Activated CD8-positive, alpha-beta T cell treated with anti-CD3 and anti-CD28 coated beads for 36 hours (primary cell): ENCODE data around the gene GALNT14. TPM values are rescaled to one million over a fixed set of nuclear protein-coding genes. Genes with fewer than 3 reads are reported as not detected.
A peak's percentile ranks its signal among the peaks of the same experiment; 100 is the strongest.

ENCODE experiments used
- ATAC-seq: fragments of 200-7000 bp; cut with Tn5 transposase; one replicate; pipeline ENCODE4 v1.10.0; 2021; ENCODE audit warnings: mild to moderate bottlenecking, moderate library complexity
- CTCF ChIA-PET: fragments of 350-600 bp; sonication (Branson Sonifier 250); formaldehyde crosslinking; loops from one replicate; lab custom pipeline; 2021; ENCODE audit warnings: antibody characterized with exemption; lab: Charles Lee
- POLR2A ChIA-PET: fragments of 350-600 bp; sonication (Branson Sonifier 250); formaldehyde crosslinking; loops from one replicate; lab custom pipeline; 2021; ENCODE audit warnings: antibody characterized with exemption; lab: Charles Lee
- DNase-seq: peaks from one replicate; pipeline ENCODE4 v3.0.0-alpha.2; 2020
- H3K27ac Mint-ChIP-seq: one replicate; pipeline ENCODE4 v1.8.0; 2021; ENCODE audit warnings: mild to moderate bottlenecking, mixed read lengths
- H3K27me3 Mint-ChIP-seq: one replicate; pipeline ENCODE4 v1.8.0; 2021; ENCODE audit warnings: mixed read lengths
- H3K36me3 Mint-ChIP-seq: one replicate; pipeline ENCODE4 v1.8.0; 2021; ENCODE audit warnings: low read depth, mixed read lengths
- H3K4me1 Mint-ChIP-seq: one replicate; pipeline ENCODE4 v1.8.0; 2021; ENCODE audit warnings: low read depth, mixed read lengths
- H3K4me3 Mint-ChIP-seq: one replicate; pipeline ENCODE4 v1.8.0; 2021; ENCODE audit warnings: mild to moderate bottlenecking, moderate library complexity, mixed read lengths
- H3K9me3 Mint-ChIP-seq: one replicate; pipeline ENCODE4 v1.8.0; 2021; ENCODE audit warnings: mixed read lengths
- CTCF ChIP-seq: fragments of 200-600 bp; IDR thresholded peaks from one replicate; pipeline ENCODE4 v1.8.0; 2022; ENCODE audit warnings: antibody characterized with exemption, mild to moderate bottlenecking
- intact Hi-C: fragments of 100-400 bp; cut with micrococcal nuclease; formaldehyde crosslinking; loops from one replicate; pipeline ENCODE4 v1.10.0; 2022
- total RNA-seq, 2 experiments: library from RNA; stranded (reverse); gene quantifications; one replicate each; pipeline ENCODE4 v1.2.3, GENCODE V29; 2021

The GALNT14 gene
- total RNA-seq, 2 experiments from 2014 or later: 1.1 to 1.9 TPM

GRCh38 chr2:30938196-30938595, 200.0 kb downstream of the GALNT14 start:
- no peak for DNase-seq
- Mint-ChIP-seq H3K27me3 (no peaks in the 10 kb centered on the region), H3K36me3 (no peaks in the 10 kb centered on the region), H3K9me3 (no peaks in the 10 kb centered on the region), H3K4me3 (no peak overlapping the region), H3K4me1 (peaks cover 6% of the 10 kb centered on the region), H3K27ac (no peak overlapping the region)
- TF ChIP-seq CTCF: no peak
- no peak for ATAC-seq
- POLR2A ChIA-PET: no interaction called here
- intact Hi-C loops: no loop called here
- CTCF ChIA-PET: no interaction called here

GRCh38 chr2:30936977-30937376, 201.3 kb downstream of the GALNT14 start:
- TF ChIP-seq CTCF: no peak
- ChIA-PET POLR2A (no interaction called here), CTCF (no interaction called here)
- Mint-ChIP-seq H3K9me3 (no peaks in the 10 kb centered on the region), H3K27ac (no peak overlapping the region), H3K4me1 (peaks cover 16% of the 10 kb centered on the region), H3K36me3 (no peaks in the 10 kb centered on the region), H3K4me3 (no peak overlapping the region), H3K27me3 (no peaks in the 10 kb centered on the region)
- DNase-seq (no peak), ATAC-seq (no peak)
- intact Hi-C loops: no loop called here

GRCh38 chr2:30935795-30936194, 202.4 kb downstream of the GALNT14 start:
- DNase-seq: no peak
- Mint-ChIP-seq H3K4me3 (no peak overlapping the region), H3K9me3 (no peaks in the 10 kb centered on the region), H3K36me3 (no peaks in the 10 kb centered on the region), H3K4me1 (peaks cover 16% of the 10 kb centered on the region), H3K27ac (no peak overlapping the region), H3K27me3 (no peaks in the 10 kb centered on the region)
- intact Hi-C loops: no loop called here
- POLR2A ChIA-PET: no interaction called here
- TF ChIP-seq CTCF: no peak
- no peak for ATAC-seq
- CTCF ChIA-PET: no interaction called here

- H3K27me3 Mint-ChIP-seq: no peaks in the 10 kb centered on the region
- H3K9me3 Mint-ChIP-seq: no peaks in the 10 kb centered on the region
- peaks cover 16% of the 10 kb centered on the region for H3K4me1 Mint-ChIP-seq
- CTCF ChIA-PET: no interaction called here
- H3K4me3 Mint-ChIP-seq: no peak overlapping the region
- DNase-seq (peak; percentile 14), ATAC-seq (no peak)
- intact Hi-C loops: no loop called here
- no peak overlapping the region for H3K27ac Mint-ChIP-seq
- POLR2A ChIA-PET: interaction anchor here (1.1 kb wide), 1 partner anchor 269 kb away, joined by 3 read pairs; no protein-coding TSS in a partner anchor
- TF ChIP-seq CTCF: no peak
- no peaks in the 10 kb centered on the region for H3K36me3 Mint-ChIP-seq
Measured at GRCh38 chr2:30934066-30934465, 204.2 kb downstream of the GALNT14 start.

GRCh38 chr2:30933496-30933895, 204.7 kb downstream of the GALNT14 start:
- intact Hi-C loops: no loop called here
- Mint-ChIP-seq H3K36me3 (no peaks in the 10 kb centered on the region), H3K4me1 (peaks cover 16% of the 10 kb centered on the region), H3K27ac (no peak overlapping the region), H3K27me3 (no peaks in the 10 kb centered on the region), H3K9me3 (no peaks in the 10 kb centered on the region), H3K4me3 (no peak overlapping the region)
- DNase-seq: no peak
- POLR2A ChIA-PET: interaction anchor here (1.1 kb wide), 1 partner anchor 270 kb away, joined by 3 read pairs; no protein-coding TSS in a partner anchor
- CTCF ChIA-PET: interaction anchor here (0.7 kb wide), 1 partner anchor 222 kb away, joined by 3 read pairs; no protein-coding TSS in a partner anchor
- ATAC-seq: no peak
- TF ChIP-seq CTCF: no peak
